Activated CD8-positive, alpha-beta memory T cell treated with anti-CD3 and anti-CD28 coated beads, Interleukin-2, amount 50 U/mL, for 1 hour (primary cell): ENCODE data around the gene PHPT1.
A peak's percentile ranks its signal among the peaks of the same experiment; 100 is the strongest.
"Not testable (repeated sequence)": the region's sequence is repeated elsewhere in the genome, so short reads cannot be mapped to it uniquely, and the experiment has no call there.

Experiments used
- DNase-seq: peaks from one replicate; pipeline ENCODE4 v3.0.0-alpha.2; 2020; ENCODE audit errors: extremely low read depth

The PHPT1 gene

GRCh38 chr9:136849038-136849959 is at the start of gene PHPT1:
TSS of gene PHPT1 (plus strand) at chr9:136849409. CDS start at chr9:136849431, 22 bp downstream.
- peak; percentile 83 for DNase-seq

DNA sequence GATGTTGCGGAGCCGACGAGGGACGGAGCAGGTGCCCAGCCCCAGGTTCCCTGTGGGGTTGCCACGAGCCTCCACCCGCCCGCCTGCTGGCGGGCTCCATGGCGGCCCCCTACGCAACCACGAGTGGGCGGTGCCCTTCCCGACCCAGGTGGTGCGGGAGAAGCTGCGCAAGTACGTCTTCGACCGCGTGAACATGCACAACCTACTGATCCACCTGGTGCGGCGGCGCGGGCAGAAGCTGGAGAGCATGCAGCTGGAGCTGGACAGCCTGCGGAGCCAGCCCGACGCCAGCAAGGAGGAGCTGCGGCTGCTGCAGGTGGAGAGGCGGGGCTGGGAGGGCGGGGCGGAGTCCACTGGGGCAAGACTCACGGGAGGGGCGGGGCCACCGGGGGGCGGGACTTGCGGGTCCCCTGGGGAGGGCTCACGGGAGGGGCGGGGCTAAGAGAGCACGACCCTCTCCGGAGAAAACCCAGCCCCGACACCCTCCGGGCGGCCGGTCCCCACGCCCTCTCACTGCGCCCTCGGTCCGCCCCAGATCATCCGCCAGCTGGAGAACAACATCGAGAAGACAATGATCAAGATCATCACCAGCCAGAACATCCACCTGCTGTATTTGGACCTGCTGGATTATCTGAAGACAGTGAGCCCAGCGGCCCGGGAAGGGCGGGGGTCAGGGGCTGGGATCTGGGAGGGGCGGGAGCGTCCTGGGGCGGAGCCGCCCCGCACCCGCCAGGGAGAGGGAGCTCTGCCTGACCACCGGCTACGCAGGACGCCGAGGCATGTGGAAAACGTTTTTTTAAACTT is 49.2 kb upstream of the PHPT1 start:
- DNase-seq, result peak; percentile 82

DNA sequence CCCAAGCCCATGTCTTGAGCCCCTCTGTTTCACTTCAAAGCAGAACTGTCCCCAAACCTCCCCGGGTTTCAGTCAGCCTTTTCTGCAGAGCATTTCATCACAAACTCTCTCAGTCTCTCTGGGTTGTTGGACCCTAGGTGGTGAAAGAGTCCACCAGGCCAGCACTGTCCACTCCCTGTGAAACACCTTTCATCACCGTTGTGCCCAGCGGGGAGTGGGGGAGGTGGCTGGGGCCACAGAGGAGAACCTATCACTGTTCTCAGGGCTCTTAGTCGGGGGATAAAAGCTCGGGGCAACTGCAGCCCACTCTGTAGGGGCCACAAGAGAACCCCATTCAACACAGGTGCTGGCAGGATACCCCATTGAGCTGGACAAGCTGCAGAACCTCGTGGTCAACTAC is 46.9 kb upstream of the PHPT1 start:
- no peak for DNase-seq

DNA sequence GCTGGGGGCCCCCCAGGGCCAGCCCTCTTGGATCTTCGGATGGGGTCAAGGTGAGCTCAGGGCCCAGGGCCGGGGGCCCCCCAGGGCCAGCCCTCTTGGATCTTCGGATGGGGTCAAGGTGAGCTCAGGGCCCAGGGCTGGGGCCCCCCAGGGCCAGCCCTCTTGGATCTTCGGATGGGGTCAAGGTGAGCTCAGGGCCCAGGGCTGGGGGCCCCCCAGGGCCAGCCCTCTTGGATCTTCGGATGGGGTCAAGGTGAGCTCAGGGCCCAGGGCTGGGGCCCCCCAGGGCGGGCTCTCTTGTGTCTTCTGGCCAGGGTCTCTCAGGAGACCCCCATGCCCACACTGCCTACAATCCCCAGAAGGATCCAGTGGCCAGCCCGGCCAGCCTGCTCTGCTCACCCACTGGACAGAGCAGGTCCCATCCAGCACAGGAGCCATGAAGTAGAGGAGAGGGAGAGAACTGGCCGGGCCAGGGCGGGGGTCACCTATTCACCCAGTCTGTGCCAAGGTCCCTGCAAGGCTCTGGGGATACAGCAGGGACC is 46.1 kb upstream of the PHPT1 start:
- DNase-seq, result not testable (repeated sequence)

- no peak for DNase-seq
These were observed 45.4 kb upstream of the PHPT1 start for GRCh38 chr9:136803551-136804508.

DNA sequence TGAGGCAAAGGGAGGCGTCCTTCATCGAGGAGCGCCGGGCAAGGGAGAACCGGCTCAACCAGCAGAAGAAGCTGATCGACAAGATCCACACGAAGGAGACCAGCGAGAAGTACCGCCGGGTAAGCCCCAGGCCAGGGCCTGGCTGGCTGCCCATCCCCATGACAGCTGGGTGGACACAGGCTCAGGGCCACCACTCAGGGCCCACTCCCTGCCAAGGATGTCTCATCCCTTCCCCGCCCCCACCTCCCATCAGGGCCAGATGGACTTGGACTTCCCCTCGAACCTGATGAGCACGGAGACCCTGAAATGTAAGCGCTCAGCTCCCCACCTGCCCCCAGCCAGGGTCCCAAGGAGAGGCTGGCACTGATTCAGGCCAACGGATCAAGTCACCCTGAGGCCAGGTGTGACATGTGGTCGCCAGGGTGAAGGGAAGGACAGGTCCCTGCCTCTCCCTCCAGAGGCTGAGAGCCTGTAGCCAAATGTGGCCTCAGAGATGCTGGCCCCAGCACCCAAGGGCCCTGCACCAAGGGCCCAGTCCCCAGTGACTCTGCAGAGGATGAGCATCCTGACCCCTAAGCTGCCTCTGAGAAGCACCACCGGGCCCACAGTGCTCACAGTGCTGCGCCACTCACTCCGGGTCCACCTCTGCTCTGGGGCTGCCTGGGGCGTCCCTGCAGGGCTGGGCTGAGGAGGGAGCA is 44.6 kb upstream of the PHPT1 start:
- no peak for DNase-seq

DNA sequence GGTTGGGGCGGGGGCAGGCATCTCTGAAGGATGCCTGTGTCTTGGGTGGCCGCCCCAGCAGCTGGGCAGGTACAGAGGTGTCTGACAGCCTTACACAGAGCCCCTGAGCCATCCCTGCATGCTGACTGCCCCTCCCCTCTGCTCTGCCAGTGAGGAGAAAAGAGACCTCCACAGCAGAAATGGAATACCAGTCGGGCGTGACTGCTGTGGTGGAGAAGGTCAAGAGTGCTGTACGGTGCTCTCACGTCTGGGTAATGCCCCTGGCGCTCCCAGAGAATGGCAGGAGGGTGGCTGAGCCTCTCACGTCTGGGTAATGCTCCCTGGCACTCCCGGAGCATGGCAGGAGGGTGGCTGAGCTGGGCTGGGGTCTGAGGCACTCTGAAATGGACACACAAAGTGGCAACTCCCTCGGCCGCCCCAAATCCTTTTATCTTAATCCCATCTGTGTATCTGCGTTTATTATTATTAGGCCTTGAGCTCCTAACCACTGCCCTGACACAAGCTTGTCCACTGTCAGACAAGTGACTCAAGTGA is 43.9 kb upstream of the PHPT1 start:
- no peak for DNase-seq

DNA sequence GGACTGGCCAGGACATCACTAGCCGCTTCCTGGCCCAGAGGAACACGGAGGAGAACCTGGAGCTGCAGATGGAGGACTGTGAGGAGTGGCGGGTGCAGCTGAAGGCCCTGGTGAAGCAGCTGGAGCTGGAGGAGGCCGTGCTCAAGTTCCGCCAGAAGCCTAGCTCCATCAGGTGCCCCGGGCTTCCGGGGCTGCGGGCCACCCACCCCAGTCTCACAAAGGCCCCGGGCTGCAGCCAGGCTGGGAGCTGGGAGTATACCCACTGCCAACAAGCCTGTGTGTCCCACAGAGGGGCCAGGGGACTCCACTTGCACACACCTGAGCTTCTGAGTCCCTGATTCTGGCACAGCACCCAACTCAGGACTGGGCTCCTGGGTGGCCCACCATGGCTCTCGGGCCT is 43.1 kb upstream of the PHPT1 start:
- no peak for DNase-seq

DNA sequence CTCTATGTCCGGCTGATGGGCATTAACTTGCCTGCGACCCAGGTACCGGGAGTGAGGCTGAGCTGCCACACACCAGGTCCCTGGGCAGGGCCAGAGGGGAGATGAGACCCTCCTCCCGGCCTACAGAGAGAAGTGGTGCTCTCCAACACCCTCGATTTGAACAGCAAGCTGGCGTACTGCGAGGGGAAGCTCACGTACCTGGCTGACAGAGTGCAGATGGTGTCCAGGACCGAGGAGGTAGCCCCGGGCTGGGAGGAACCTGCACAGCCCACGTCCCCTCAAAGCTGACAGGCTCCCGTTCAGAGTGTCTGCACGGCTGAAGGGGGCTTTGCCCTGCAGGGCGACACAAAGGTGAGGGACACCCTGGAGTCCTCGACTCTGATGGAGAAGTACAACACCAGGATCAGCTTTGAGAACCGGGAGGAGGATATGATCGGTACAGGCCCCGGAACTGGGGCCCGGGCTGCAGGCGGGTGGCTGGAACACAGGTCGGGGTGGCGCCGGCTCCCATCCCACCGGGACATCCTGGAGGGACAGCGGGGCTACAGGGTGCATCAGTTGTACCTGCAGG is 42.5 kb upstream of the PHPT1 start:
- DNase-seq, result no peak

- DNase-seq, result peak; percentile 30
These were observed 41.7 kb upstream of the PHPT1 start, which contains the start of gene RABL6 for GRCh38 chr9:136807281-136808074. TSS of gene RABL6 (plus strand) at chr9:136807948. CDS start at chr9:136808197, 249 bp downstream.

- no peak for DNase-seq
These were observed 41.0 kb upstream of the PHPT1 start for GRCh38 chr9:136808075-136808805.

DNA sequence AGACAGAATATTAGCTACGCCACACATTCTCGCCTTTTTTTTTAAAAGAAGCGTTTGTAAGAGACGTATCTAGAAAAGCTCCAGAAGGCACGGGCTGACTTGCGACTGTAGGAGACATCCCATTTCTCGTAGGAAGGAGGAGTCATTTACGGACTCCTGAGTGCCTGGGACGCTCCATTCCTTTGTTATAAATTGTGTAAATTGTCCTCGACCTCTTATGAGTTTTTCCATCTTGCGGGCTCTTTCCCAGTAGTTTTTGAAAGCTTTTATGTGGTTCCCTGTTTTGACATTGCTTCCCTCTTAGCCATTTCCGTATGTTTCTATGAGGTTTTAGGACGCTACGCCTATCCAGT is 40.4 kb upstream of the PHPT1 start:
- no peak for DNase-seq

DNA sequence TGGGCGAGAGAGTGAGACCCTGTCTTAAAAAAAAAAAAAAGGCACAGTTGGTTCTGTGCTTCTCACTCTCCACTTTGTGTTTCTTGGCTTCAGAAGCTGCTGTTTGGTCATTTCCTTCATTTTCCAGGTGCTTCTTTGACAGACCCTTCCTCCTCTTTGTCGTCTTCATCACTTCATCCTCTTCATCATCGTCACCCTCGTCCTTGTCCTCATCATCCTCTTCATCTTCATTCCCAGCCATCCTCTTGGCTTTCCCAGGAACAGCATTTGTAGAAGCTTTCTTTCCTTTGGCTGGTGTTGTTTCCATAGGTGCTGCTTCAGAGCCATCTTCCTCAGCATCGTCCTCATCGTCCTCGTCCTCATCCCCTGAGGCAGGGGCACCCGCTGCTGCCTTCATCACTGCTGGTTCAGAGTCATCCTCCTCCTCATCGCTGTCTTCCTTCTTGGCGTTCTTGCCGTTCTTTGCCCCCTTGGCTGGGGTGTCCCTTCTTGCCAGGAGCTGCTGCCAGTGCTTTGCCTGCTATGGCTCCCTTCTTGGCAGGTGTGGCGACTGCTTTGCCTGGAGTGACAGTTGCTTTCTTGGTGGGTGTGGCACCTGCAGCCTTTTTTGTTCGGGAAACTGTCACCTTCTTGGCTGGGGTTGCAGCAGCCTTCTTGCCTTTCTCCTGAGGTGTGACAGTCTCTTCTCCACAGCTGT is 34.3 kb upstream of the PHPT1 start:
- no peak for DNase-seq

GRCh38 chr9:136815422-136815782 is 33.8 kb upstream of the PHPT1 start:
- DNase-seq, result no peak

GRCh38 chr9:136820971-136821825 is 28.0 kb upstream of the PHPT1 start:
- DNase-seq, result no peak

GRCh38 chr9:136821826-136822544 is 27.2 kb upstream of the PHPT1 start:
- no peak for DNase-seq
